HG03521 (cell line): ENCODE measurements around the gene SCN5A.

Source experiments
- ATAC-seq: cut with Tn5 transposase; IDR thresholded peaks from one replicate; pipeline ENCODE4 v1.9.1; 2021; ENCODE audit warnings: mild to moderate bottlenecking, moderate library complexity; ENCODE audit not compliant: unreplicated experiment

The SCN5A gene

DNA sequence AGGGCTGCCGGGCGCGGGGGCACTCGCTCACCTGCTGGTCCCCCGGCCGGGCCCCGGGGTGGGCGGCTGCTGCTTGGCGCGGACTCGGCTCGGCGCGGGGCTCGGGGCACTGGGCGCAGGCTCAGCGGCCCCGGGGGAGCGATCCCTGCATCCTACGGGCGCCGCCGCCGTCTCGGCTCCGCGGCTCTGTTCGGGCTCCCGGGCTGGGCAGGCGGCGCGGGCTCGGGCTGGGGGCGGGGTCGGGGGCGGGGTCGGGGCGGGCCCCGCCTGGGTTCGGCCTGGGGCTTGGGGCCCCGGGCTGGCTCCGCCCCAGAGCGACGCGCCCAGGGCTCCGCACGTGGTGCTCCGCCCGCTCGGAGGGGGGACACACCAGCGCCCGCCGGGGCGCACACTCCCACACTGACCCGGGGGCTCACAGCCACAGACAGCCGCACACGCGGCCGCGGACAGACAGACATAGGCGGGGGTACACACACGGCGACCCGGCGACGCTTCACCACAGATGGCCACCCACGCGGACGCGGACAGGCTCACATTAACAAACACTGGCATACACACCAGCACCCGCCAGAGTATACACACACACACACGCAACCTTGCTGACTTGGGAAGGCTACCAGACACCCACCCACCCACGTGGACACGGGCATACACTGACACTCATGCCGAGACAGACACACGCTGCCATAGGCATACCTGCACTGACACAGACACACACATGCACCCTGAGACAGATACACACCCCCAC lies at the start of gene SCN5A:
Gene SCN5A, minus strand, starts transcription at position 188 of the 748 bp plus-strand sequence. CDS start 16,380 bp downstream, outside the sequence.
- ATAC-seq = peak; percentile 65

GRCh38 chr3:38698760-38699159 lies 49.3 kb upstream of the SCN5A start:
- no peak for ATAC-seq

DNA sequence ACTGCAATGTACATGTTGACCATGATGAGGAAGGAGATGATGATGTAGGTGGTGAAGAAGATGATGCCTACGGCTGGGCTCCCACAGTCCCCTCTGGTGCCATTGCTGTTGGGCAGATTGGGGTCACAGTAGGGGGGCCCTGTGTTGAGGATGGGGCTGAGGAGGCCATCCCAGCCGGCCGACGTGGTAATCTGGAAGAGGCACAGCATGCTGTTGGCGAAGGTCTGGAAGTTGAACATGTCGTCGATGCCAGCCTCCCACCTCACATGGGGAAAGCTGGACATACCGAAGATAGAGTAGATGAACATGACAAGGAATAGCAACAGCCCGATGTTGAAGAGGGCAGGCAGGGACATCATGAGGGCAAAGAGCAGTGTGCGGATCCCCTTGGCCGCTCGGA lies 48.6 kb upstream of the SCN5A start:
- ATAC-seq = no peak

- ATAC-seq = no peak
Measured at GRCh38 chr3:38696034-38696433, 46.5 kb upstream of the SCN5A start.

DNA sequence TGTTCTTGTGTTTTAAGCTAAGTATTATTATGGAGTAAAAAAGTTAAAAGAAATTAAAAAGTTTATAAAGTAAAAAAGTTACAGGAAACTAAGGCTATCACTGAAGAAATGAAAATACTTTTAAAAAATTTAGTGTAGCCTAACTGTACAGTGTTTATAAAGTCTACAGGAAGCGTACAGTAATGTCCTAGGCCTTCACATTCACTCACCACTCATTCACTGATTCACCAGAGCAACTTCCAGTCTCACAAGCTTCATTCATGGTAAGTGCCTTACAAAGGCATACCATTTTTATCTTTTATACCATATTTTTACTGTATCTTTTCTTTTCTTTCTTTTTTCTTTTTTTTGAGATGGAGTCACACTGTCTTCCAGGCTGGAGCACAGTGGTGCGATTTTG lies 40.7 kb upstream of the SCN5A start:
- no peak for ATAC-seq

GRCh38 chr3:38689774-38690173 lies 40.3 kb upstream of the SCN5A start:
- no peak for ATAC-seq

DNA sequence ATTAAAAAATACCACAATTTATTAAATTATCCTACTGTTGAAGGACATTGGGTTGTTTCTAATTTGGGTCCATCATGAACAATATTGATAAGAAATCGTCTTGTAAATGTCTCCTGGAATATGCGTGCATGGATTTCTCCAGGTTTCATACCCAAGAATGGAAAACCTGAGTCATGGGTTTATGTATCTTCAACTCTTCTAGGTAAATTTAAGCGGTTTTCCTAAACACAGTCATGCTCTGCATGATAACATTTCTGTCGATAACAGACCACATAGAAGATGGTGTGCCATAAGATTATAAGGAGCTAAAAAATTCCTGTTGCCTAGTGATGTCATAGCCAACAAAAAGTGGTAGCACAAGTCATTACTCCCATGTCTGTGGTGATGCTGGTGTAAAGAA lies 39.9 kb upstream of the SCN5A start:
- ATAC-seq = no peak

DNA sequence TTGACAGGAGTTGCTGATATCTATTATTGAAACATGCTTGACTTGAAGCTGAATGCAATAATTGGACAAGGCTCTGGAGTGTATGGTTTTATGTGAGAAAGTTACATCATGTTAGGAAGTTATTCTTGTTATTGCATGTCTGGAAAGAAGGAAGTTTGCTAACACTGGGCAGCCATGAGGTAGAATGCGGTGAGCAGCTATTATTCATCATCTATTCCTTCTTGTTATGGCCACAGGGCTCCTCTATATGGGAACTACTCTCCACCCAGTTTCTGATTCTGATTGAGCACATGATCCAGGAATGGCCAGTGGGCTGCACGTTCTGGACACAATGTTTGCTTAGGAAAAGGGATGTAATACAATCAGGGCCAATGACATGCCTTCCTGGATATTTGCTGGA lies 37.8 kb upstream of the SCN5A start:
- ATAC-seq = no peak

GRCh38 chr3:38684546-38684945 lies 35.1 kb upstream of the SCN5A start:
- no peak for ATAC-seq

GRCh38 chr3:38669668-38670067 lies 20.2 kb upstream of the SCN5A start:
- no peak for ATAC-seq

DNA sequence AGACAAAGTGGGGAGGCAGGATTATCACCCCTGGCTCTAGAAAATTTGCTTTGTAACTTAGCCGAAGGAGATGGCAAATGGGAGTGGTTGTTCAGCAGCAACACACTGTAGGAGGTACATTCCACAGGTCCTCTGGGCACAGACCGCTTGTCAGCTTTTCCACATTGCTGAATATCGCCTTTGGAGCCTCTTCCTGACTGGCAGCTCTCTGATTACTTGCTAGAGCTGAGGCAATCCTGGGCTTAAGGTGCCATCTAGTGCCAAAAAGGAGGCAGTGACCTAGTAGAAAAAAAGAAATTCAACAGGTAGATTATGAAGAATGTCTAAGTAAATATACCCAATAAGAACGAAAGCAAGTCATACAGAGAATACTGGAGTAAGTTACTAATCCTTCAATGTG lies 13.1 kb upstream of the SCN5A start:
- no peak for ATAC-seq

GRCh38 chr3:38658841-38659240 lies 9.4 kb upstream of the SCN5A start:
- no peak for ATAC-seq

DNA sequence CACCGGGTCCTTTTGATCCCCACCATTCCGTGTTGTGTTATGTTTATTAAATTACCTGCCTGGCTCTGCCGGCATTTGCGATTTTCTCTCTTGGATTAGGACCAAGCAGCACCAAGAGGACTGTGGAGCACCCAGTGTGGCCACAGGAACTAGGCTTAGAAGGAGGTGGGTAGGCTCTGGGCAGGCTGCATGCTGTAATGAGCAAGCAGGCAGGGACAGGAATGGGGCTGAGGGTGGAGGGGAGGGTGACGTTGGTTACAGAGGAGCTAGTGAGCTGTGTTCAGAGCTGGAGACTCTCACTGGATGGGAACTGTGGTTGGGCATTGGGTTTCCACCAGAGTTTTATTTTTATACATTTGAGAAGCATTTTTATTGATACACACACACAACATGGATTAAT lies 7.9 kb upstream of the SCN5A start:
- no peak for ATAC-seq

GRCh38 chr3:38655708-38656300 lies 6.3 kb upstream of the SCN5A start:
- no peak for ATAC-seq

GRCh38 chr3:38653685-38654537 lies 4.4 kb upstream of the SCN5A start:
- ATAC-seq = no peak

DNA sequence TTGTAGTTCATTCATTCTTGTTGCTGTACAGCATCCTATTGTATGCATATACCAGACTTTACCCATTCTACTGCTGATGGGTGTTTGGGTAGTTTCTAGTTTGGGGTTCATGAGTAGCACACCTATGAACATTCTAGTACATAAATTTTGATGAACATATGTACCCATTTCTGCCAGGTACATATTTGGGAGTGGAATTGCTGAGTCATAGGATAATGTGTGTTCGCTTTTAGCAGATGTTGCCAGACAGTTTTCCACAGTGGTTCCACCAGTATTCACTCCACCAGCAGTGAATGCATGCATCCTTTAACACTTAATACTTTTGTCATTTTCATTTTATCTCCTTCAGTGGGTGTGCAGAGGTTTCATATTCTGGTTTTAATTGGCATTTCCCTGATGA lies 3.4 kb upstream of the SCN5A start:
- ATAC-seq = no peak

- ATAC-seq = peak; percentile 47
Measured at GRCh38 chr3:38651153-38651789, 1.8 kb upstream of the SCN5A start.

- no peak for ATAC-seq
Measured at GRCh38 chr3:38650248-38650951, 913 bp upstream of the SCN5A start.

GRCh38 chr3:38648659-38649499 lies 608 bp downstream of the SCN5A start:
- peak; percentile 6 for ATAC-seq
